SU-DHL-6 (cell line): ENCODE results near the gene MBP.

Experiments used
- H2AFZ ChIP-seq: fragments of 200-600 bp; sonication (generic); 2 replicates; pipeline ENCODE4 v1.6.1; 2014; ENCODE audit warnings: low read depth, mild to moderate bottlenecking, moderate library complexity, mixed read lengths, antibody characterized with exemption, low read length; ENCODE audit not compliant: severe bottlenecking
- H3F3A ChIP-seq: fragments of 200-600 bp; shearing (Covaris generic); 2 replicates; pipeline ENCODE4 v1.6.0; 2016; ENCODE audit warnings: antibody characterized with exemption, mild to moderate bottlenecking; ENCODE audit not compliant: insufficient read depth
- H3K27ac ChIP-seq: fragments of 200-600 bp; sonication (generic); 2 replicates; pipeline ENCODE4 v1.5.1; 2016; ENCODE audit warnings: low read depth, mild to moderate bottlenecking, low read length, moderate library complexity, mixed read lengths
- H3K27me3 ChIP-seq: fragments of 200-600 bp; sonication (generic), shearing (Covaris generic); 2 replicates; pipeline ENCODE4 v1.6.0; 2014; ENCODE audit warnings: mild to moderate bottlenecking, low read length
- H3K36me3 ChIP-seq: fragments of 200-600 bp; sonication (generic); 2 replicates; pipeline ENCODE4 v1.6.1; 2014; ENCODE audit warnings: mild to moderate bottlenecking, low read length, mixed read lengths
- H3K4me2 ChIP-seq: fragments of 300-600, 200-600 bp; shearing (Covaris generic), sonication (generic); 2 replicates; pipeline ENCODE4 v1.6.0; 2014; ENCODE audit warnings: low read length, low read depth, mild to moderate bottlenecking; ENCODE audit not compliant: poor library complexity, severe bottlenecking
- H3K4me3 ChIP-seq: fragments of 200-600 bp; sonication (generic); 2 replicates; pipeline ENCODE4 v1.5.1; 2014; ENCODE audit warnings: antibody characterized with exemption, low read length, mild to moderate bottlenecking, mixed read lengths; ENCODE audit not compliant: insufficient read depth, poor library complexity, severe bottlenecking
- H3K79me2 ChIP-seq: fragments of 200-600 bp; sonication (generic); 2 replicates; pipeline ENCODE4 v1.6.1; 2014; ENCODE audit warnings: mild to moderate bottlenecking, low read length, moderate library complexity; ENCODE audit not compliant: insufficient read depth
- H3K9ac ChIP-seq: fragments of 200-600 bp; sonication (generic); 2 replicates; pipeline ENCODE4 v1.7.0; 2014; ENCODE audit warnings: mild to moderate bottlenecking, low read length
- H3K9me2 ChIP-seq: fragments of 200-600 bp; sonication (generic); replicated peaks from 2 replicates; pipeline ENCODE4 v1.6.1; 2014; ENCODE audit warnings: low read length; ENCODE audit not compliant: insufficient read depth
- H3K9me3 ChIP-seq: fragments of 200-600 bp; sonication (generic); 2 replicates; pipeline ENCODE4 v1.6.1; 2014; ENCODE audit warnings: low read length, mixed read lengths; ENCODE audit not compliant: insufficient read depth
- H4K20me1 ChIP-seq: fragments of 200-600 bp; sonication (generic); 2 replicates; pipeline ENCODE4 v1.6.1; 2014; ENCODE audit warnings: low read depth, mild to moderate bottlenecking, antibody characterized with exemption, low read length, moderate library complexity, mixed read lengths
- EZH2phosphoT487 ChIP-seq: fragments of 200-600 bp; sonication (generic), shearing (Covaris generic); conservative IDR thresholded peaks from 2 replicates; pipeline ENCODE4 v1.6.1; 2018; ENCODE audit warnings: mild to moderate bottlenecking, antibody characterized with exemption, low read length, moderate library complexity, mixed read lengths
- TF ChIP-seq, protein P1 (sequence below): fragments of 200-600 bp; sonication (generic); IDR thresholded peaks from one replicate; pipeline ENCODE4 v1.5.1; 2017; ENCODE audit warnings: antibody characterized with exemption, mild to moderate bottlenecking, low read length, moderate library complexity; ENCODE audit not compliant: insufficient read depth, poor library complexity, severe bottlenecking

Gene MBP

DNA sequence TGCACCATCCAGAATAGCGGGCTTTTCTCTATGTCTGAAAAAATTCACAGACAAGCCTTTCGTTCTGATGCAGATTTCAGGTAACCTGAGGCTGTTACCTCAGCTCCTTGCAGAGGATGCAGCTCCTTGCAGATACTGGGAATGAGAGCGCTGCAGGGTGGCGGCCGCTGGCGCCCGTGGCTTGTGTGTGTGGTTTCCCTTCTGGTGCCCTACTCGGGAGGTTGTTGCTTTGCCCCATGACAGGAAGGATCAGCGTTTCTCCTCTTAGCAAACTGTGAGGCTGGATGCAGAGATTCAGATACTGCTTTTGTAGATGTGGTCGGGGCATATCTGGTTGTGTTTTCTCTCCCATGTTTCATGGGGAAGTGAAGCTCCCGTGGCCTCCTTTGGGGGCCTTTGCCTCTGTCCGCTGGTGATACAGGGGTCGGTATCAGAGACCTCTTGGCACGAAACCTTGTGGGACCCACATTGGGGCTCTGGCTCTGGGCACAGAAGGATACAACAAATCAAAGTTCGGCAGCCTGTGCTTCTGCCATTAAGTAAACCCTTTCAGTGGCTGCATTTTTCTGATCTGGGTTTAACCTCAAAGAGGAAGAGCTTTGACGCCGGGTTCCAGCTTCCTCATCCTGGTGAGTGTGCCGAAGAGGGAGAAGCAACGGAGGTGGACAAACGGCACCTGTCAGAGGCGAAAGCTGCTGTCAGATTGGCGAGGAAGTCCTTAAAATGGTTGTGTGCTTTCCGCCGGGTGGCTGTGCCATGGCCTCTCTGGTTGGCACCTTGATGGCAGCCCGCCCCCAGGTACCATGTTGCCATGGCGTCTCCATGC, 127.8 kb downstream of the MBP start:
- no peaks in the 10 kb centered on the region for H4K20me1 ChIP-seq
- H3K9me2 ChIP-seq, result no peaks in the 10 kb centered on the region
- H3K4me3 ChIP-seq, result no peak overlapping the region
- H3F3A ChIP-seq, result peaks cover 13% of the 10 kb centered on the region
- H3K9me3 ChIP-seq, result no peaks in the 10 kb centered on the region
- H3K4me2 ChIP-seq, result no peak overlapping the region
- H3K79me2 ChIP-seq, result no peaks in the 10 kb centered on the region
- TF ChIP-seq, protein P1, sequence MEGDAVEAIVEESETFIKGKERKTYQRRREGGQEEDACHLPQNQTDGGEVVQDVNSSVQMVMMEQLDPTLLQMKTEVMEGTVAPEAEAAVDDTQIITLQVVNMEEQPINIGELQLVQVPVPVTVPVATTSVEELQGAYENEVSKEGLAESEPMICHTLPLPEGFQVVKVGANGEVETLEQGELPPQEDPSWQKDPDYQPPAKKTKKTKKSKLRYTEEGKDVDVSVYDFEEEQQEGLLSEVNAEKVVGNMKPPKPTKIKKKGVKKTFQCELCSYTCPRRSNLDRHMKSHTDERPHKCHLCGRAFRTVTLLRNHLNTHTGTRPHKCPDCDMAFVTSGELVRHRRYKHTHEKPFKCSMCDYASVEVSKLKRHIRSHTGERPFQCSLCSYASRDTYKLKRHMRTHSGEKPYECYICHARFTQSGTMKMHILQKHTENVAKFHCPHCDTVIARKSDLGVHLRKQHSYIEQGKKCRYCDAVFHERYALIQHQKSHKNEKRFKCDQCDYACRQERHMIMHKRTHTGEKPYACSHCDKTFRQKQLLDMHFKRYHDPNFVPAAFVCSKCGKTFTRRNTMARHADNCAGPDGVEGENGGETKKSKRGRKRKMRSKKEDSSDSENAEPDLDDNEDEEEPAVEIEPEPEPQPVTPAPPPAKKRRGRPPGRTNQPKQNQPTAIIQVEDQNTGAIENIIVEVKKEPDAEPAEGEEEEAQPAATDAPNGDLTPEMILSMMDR, result no peak
- TF ChIP-seq EZH2phosphoT487, result no peak
- H3K36me3 ChIP-seq, result no peaks in the 10 kb centered on the region
- H3K27ac ChIP-seq, result no peak overlapping the region
- no peaks in the 10 kb centered on the region for H3K27me3 ChIP-seq
- H3K9ac ChIP-seq, result no peak overlapping the region
- no peak overlapping the region for H2AFZ ChIP-seq

DNA sequence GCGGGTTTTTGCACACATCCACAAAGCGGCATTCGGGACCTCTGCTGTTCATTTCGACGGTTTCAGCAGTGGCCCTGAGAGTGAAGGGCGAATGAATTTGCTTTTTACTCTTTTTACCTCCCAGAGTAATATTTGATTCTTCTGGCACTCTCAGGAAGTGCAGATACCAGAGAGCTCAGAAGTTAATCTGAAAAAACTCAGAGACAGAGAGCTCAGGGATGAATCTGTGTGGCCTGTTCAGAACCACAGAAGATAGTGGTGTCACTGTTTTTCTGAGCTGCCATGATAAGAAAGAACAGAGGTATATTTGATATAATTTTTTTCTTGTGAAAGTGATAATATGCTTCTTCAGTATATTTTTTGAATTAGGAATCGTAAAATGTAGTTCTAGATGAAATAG, 129.3 kb downstream of the MBP start:
- Histone ChIP-seq H3K27ac (no peak overlapping the region), H4K20me1 (no peaks in the 10 kb centered on the region), H3K4me3 (no peak overlapping the region), H3K9me2 (no peaks in the 10 kb centered on the region), H3K36me3 (no peaks in the 10 kb centered on the region), H3F3A (peaks cover 13% of the 10 kb centered on the region), H3K9ac (no peak overlapping the region), H3K27me3 (no peaks in the 10 kb centered on the region), H2AFZ (no peak overlapping the region), H3K9me3 (no peaks in the 10 kb centered on the region), H3K4me2 (no peak overlapping the region), H3K79me2 (no peaks in the 10 kb centered on the region)
- TF ChIP-seq, protein P1, result no peak
- no peak for TF ChIP-seq EZH2phosphoT487

DNA sequence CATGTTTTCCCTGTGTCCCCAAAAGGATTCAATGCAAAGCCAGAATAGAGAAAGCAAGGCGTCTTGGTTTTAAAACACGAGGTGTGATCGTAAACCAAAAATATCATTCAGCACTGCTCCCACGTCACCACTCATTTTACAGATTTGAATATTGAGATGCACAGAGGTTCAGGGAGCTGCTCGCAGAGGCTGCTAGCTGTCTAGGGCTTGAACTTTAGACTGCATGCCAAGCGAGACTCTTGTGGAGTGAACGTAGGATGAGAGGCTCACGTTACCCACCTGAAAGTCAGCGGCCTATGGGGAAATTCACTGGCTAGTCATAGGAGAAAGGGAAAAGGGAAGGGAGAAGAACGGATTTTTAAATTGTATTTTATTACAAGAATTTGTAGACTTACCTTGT, 130.1 kb downstream of the MBP start:
- Histone ChIP-seq H3K27ac (no peak overlapping the region), H3K9me3 (no peaks in the 10 kb centered on the region), H3K4me2 (peak overlapping the region; percentile 0), H3K36me3 (no peaks in the 10 kb centered on the region), H3F3A (peaks cover 13% of the 10 kb centered on the region), H3K27me3 (no peaks in the 10 kb centered on the region), H3K9ac (no peak overlapping the region), H3K9me2 (no peaks in the 10 kb centered on the region), H4K20me1 (no peaks in the 10 kb centered on the region), H2AFZ (no peak overlapping the region), H3K79me2 (no peaks in the 10 kb centered on the region), H3K4me3 (no peak overlapping the region)
- no peak for TF ChIP-seq EZH2phosphoT487
- TF ChIP-seq, protein P1, result no peak
